Skeletal muscle tissue (tissue), 4 donors: Measurements from ENCODE around the gene AKT2. TPM values are rescaled to one million over a fixed set of nuclear protein-coding genes. Genes with fewer than 3 reads are reported as not detected.
A peak's percentile ranks its signal among the peaks of the same experiment; 100 is the strongest.

Experiments
- H3K27ac ChIP-seq: one replicate; pipeline ENCODE4 v1.7.0; 2013; ENCODE audit warnings: mild to moderate bottlenecking, low read depth, low read length, inconsistent platforms
- H3K27me3 ChIP-seq, 3 donors: one replicate each; pipeline ENCODE4 v1.7.0; 2013; ENCODE audit warnings: low read length in 3 of 3; ENCODE audit not compliant: control insufficient read depth in 3 of 3, insufficient read depth in 3 of 3
- H3K36me3 ChIP-seq, 3 donors: one replicate each; pipeline ENCODE4 v1.7.0; 2013; ENCODE audit warnings: low read length in 3 of 3; ENCODE audit not compliant: control insufficient read depth in 3 of 3, insufficient read depth in 3 of 3
- H3K4me1 ChIP-seq, 3 donors: one replicate each; pipeline ENCODE4 v1.7.0; 2013; ENCODE audit warnings: low read length in 3 of 3, mild to moderate bottlenecking in 3 of 3; ENCODE audit not compliant: control insufficient read depth in 3 of 3, insufficient read depth in 3 of 3
- H3K4me3 ChIP-seq, 3 donors: one replicate each; pipeline ENCODE4 v1.7.0; 2013; ENCODE audit warnings: low read length in 3 of 3
- H3K9ac ChIP-seq, 3 donors: one replicate each; pipeline ENCODE4 v1.7.0; 2013; ENCODE audit warnings: low read length in 3 of 3, mild to moderate bottlenecking in 3 of 3, moderate library complexity in 2 of 3, low read depth in 1 of 3
- H3K9me3 ChIP-seq, 3 donors: one replicate each; pipeline ENCODE4 v1.7.0; 2013; ENCODE audit warnings: low read length in 3 of 3; ENCODE audit not compliant: control insufficient read depth in 3 of 3
- total RNA-seq: library from RNA; depleted of rRNA; stranded (reverse); fragments of >200 nt; gene quantifications from one replicate; pipeline ENCODE4 v1.2.3, GENCODE V29; 2014
- donor health status: Osteomylitis.

AKT2 gene
- total RNA-seq, 1 donor from 2014 or later: 91.3 TPM

DNA sequence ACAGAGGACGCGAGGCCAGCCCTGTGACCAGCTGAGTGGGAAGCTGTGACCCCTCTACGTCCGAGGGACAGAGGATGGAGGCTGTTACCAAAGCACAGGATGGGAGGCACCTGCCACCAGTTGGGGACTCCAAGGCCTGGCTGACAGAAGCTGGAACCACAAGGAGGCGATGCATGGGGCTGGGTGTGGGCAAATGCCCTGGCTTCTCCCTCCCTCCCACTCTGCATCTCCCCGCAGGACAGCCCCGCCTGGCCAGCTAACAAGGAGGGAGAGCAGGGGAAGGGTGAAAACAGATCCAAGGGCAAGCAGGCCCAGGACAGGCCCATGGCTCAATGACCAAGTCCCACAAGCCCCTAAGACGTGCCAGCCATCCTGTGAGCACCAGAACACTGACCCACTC is 28.6 kb downstream of the AKT2 start:
- peak overlapping the region; percentile 88 for H3K27ac ChIP-seq
- H3K9me3 ChIP-seq: no peaks in the 10 kb centered on the region
- H3K4me3 ChIP-seq: peak overlapping the region in 1 of 3 donors; percentile 29
- peaks cover 33 to 39% (median 34%) of the 10 kb centered on the region in 3 donors for H3K36me3 ChIP-seq
- peak overlapping the region in 2 of 3 donors; percentile 33 to 73 for H3K9ac ChIP-seq
- H3K27me3 ChIP-seq: no peaks in the 10 kb centered on the region
- H3K4me1 ChIP-seq: peaks cover 30 to 54% (median 53%) of the 10 kb centered on the region in 3 donors

DNA sequence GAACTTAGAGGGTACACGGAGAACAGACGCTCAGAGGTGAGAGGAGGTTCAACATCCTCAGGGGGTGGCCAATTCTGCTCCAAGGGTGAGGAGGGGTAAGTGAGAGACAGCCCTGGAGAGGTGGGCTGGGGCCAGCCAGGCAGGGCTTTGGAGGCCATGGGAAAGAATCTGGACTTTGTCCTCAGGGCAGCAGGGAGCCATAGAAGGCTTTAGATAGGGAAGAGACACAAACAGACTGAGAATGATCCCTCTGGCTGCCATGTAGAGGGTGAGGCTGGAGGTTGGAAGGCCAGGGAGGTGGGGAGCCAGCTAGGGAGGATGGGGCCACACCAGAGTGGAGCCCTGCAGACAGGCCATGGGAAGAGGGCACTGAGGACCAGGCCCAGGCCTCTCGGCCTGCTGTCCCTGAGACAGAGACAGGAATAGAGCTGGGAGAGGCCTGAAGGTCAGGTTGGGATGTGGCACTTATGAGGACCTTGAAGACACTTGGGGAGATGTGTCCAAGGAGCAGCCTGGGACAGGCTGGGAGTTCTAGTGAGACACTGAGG is 29.5 kb downstream of the AKT2 start:
- H3K36me3 ChIP-seq: peaks cover 33 to 41% (median 34%) of the 10 kb centered on the region in 3 donors
- H3K27me3 ChIP-seq: no peaks in the 10 kb centered on the region
- H3K27ac ChIP-seq: peak overlapping the region; percentile 88

DNA sequence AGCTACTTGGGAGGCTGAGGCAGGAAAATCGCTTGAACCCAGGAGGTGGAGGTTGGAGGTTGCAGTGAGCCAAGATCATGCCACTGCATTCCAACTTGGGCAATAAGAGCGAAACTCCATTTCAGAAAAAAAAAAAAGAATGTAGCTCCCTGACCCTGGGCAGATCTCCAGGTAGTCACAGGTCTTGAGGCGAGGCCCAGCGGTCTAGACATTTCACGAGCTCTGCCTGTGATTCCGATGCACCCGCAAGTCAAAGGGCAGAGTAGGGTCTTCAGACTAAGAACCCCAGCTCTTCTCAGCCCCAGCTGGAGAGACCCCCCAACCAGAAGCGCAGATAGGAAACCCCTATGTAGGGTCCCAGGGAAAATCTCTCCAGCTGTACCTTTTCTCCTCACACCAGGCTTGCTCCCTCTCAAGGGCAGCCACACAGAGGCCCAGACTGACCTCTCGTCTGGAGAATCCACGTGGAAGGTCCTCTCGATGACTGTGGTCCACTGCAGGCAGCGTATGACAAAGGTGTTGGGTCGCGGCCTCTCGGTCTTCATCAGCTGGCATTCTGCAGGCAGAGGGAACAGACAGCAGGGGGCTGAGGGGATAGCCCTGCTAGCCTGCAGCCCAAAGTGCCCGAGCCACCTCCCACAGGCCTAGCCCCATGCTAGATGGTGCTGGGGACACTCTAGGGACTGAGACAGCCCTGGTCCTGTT is 30.3 kb downstream of the AKT2 start:
- H3K4me1 ChIP-seq: peaks cover 30 to 49% (median 47%) of the 10 kb centered on the region in 3 donors
- H3K27ac ChIP-seq: no peak overlapping the region
- H3K9ac ChIP-seq: peak overlapping the region in 1 of 3 donors; percentile 45
- H3K27me3 ChIP-seq: no peaks in the 10 kb centered on the region
- H3K9me3 ChIP-seq: no peaks in the 10 kb centered on the region
- H3K4me3 ChIP-seq: no peak overlapping the region
- peaks cover 33 to 44% (median 36%) of the 10 kb centered on the region in 3 donors for H3K36me3 ChIP-seq

More for the DNA sequence above, 29.5 kb downstream of the AKT2 start:
- peaks cover 30 to 49% (median 46%) of the 10 kb centered on the region in 3 donors for H3K4me1 ChIP-seq
- H3K9ac ChIP-seq: peak overlapping the region in 1 of 3 donors; percentile 0
- no peaks in the 10 kb centered on the region for H3K9me3 ChIP-seq
- H3K4me3 ChIP-seq: no peak overlapping the region

DNA sequence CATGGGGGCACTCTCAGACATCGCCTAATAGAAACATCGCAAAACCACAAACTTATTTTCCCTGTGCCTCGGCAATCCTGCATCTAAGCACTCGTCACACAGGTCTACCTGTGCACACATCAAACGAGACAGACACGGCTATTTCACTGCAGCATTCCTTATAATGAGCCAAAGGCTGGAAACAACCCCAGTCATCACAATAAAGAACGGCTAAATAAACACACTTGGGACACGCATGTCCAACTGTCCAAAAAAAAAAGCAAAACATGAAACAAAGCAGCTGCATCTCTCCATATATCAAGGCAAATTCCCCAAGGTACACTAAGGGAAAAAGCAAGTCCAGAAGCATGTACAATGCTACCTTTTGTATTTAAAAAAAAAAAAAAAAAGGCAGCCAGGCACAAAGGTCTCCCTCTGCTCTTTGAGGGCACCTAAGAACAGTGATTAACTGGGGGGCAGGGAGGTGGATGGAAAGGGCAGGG is 31.5 kb downstream of the AKT2 start:
- Histone ChIP-seq H3K4me1 (peaks cover 30 to 58% (median 57%) of the 10 kb centered on the region in 3 donors), H3K36me3 (peaks cover 33 to 47% (median 39%) of the 10 kb centered on the region in 3 donors), H3K9me3 (no peaks in the 10 kb centered on the region), H3K9ac (no peak overlapping the region), H3K27me3 (no peaks in the 10 kb centered on the region), H3K4me3 (no peak overlapping the region), H3K27ac (no peak overlapping the region)

DNA sequence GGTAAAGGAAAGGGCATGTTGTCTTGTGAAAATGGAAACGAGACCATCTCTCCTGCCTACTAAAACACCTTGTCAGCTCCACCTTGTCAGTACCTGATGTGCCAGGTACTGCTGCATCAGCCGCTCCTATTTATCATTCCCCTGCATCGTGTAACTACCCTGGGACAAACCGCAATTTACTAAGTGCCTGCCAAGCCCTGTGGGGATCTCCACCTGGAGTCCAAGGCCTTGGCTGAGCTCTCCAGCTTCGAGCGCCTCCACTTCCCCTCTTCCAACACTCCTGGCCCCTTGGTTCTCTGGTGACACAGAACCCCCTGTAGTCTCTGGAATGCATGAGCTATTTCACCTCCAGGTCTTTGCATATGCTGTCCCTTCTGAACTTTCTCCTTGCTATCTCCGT is 32.8 kb downstream of the AKT2 start:
- Histone ChIP-seq H3K36me3 (peaks cover 38 to 53% (median 43%) of the 10 kb centered on the region in 3 donors), H3K4me1 (peaks cover 32 to 65% (median 59%) of the 10 kb centered on the region in 3 donors), H3K9me3 (no peaks in the 10 kb centered on the region), H3K9ac (no peak overlapping the region), H3K4me3 (no peak overlapping the region), H3K27me3 (no peaks in the 10 kb centered on the region), H3K27ac (no peak overlapping the region)

DNA sequence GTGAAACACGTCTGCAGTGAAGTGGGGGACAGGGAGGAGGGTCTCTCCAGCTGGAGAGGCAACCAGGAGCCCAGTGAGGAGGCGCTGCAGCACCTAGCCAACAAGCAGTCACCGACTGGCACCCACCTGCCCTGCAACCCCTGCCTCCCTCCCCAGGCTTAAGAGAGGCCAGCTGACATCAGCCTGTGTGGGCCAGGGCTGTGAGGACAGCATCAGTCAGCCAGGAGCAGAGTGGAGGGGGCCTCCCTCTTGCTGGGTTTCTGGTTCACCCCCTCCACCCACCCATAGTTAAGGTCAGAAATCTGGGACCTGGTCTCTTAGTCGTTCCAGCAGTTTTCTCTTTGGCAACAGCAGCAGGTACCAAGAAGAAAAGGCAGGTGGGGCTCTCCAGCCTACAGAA is 33.2 kb downstream of the AKT2 start:
- Histone ChIP-seq H3K4me1 (peaks cover 28 to 65% (median 59%) of the 10 kb centered on the region in 3 donors), H3K4me3 (no peak overlapping the region), H3K9me3 (no peaks in the 10 kb centered on the region), H3K36me3 (peaks cover 38 to 53% (median 43%) of the 10 kb centered on the region in 3 donors), H3K27me3 (no peaks in the 10 kb centered on the region), H3K9ac (no peak overlapping the region), H3K27ac (no peak overlapping the region)

DNA sequence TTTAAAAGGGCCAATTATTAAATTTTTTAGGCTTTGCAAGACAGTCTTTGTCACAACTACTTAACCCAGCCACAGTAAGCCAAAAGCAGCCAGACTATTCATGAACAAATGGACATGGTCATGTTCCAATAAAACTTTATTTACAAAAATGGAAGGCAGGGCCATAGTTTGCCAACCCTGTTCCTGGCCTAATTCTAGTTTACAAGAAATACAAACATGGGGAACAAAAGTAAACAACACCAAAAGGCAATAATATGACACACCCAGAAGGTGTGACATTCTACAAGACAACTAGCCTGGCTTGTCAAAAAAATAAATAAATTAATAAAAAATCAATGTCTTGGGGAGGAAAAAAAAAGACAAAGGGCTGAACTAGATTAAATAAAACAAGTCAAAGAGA is 33.9 kb downstream of the AKT2 start:
- no peak overlapping the region for H3K9ac ChIP-seq
- H3K4me1 ChIP-seq: peaks cover 23 to 62% (median 55%) of the 10 kb centered on the region in 3 donors
- H3K27me3 ChIP-seq: no peaks in the 10 kb centered on the region
- H3K27ac ChIP-seq: no peak overlapping the region
- peaks cover 34 to 47% (median 37%) of the 10 kb centered on the region in 3 donors for H3K36me3 ChIP-seq
- no peak overlapping the region for H3K4me3 ChIP-seq
- H3K9me3 ChIP-seq: no peaks in the 10 kb centered on the region

DNA sequence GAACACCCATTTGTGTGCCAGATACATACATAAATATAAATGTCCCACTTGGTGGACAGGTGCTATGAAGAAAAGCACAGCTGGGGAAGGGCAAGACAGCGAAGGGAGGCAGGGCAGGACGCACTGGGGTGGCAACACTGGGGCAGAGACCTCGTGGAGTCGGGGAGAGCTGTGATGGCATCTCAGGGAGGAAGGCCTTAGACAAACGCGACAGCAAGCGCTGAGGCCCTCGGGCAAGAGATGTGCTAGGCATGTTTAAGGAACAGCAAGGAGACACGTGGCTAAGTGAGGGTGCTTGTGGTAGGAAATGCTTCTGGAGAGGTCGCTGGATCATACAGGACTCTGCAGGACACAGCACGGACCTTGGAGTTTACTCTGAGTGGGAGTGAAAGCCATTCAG is 35.4 kb downstream of the AKT2 start:
- Histone ChIP-seq H3K9ac (peak overlapping the region in 1 of 3 donors; percentile 11), H3K4me1 (peaks cover 22 to 58% (median 52%) of the 10 kb centered on the region in 3 donors), H3K9me3 (no peaks in the 10 kb centered on the region), H3K4me3 (no peak overlapping the region), H3K27me3 (no peaks in the 10 kb centered on the region), H3K36me3 (peaks cover 20 to 32% (median 23%) of the 10 kb centered on the region in 3 donors), H3K27ac (no peak overlapping the region)

DNA sequence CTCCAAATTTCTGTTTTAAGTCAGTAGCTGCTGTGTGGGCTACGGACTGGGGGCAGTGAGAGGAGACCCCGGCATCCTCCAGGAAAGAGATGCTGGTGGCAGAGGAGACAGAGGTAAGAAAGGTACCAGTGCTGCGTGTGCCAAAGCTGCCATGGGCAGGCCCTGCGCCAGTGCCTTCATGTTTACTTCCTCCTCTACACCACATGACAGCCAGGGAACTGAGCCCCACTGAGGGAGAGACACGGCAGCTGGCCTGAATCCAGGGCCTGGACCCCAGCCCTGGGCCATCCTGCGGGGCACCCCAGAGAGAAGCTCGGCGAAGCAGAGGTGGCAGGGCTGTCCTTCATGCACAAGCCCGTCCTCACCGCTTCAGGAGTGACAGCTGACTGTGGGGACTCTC is 35.9 kb downstream of the AKT2 start:
- Histone ChIP-seq H3K36me3 (peaks cover 17 to 29% (median 20%) of the 10 kb centered on the region in 3 donors), H3K27ac (no peak overlapping the region), H3K4me3 (peak overlapping the region in 1 of 3 donors; percentile 6), H3K9ac (peak overlapping the region in 1 of 3 donors; percentile 25), H3K9me3 (no peaks in the 10 kb centered on the region), H3K4me1 (peaks cover 22 to 61% (median 56%) of the 10 kb centered on the region in 3 donors), H3K27me3 (no peaks in the 10 kb centered on the region)

DNA sequence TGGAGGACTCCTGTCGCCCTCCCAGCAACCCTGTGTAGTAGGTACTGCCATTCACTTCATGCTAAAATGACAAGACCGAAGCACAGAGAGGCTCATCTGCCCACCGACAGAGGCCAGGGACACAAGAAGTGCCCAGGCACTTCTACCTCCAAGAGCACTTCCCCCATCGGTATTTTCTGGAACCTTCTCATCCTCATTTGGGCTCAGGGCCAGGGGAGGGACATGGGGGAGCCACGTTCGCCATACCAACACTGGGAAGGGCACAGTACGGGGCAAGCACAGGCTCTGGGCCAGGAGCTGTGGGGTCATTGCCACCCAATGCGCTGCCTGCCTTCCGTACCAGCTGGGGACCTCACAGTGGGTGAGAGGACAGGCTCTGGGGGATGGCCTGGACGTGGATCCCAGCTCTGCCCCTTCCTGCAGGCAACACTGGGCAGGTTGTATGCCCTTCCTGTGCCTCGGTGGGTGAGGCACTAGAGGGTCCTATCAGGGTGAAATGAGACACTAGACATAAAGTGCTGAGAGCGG is 37.3 kb downstream of the AKT2 start:
- H3K4me1 ChIP-seq: peaks cover 20 to 58% (median 49%) of the 10 kb centered on the region in 3 donors
- H3K9ac ChIP-seq: peak overlapping the region in 1 of 3 donors; percentile 25
- H3K36me3 ChIP-seq: peaks cover 12 to 22% (median 12%) of the 10 kb centered on the region in 3 donors
- H3K27ac ChIP-seq: no peak overlapping the region
- H3K9me3 ChIP-seq: no peaks in the 10 kb centered on the region
- H3K27me3 ChIP-seq: no peaks in the 10 kb centered on the region
- H3K4me3 ChIP-seq: no peak overlapping the region
